Right hindlimb (tissue), 1 donor: ENCODE measurements around the gene CGN.

ENCODE experiments used
- DNase-seq: peaks from one replicate; pipeline ENCODE4 v3.0.0-alpha.2; 2018

The CGN gene

GRCh38 chr1:151526735-151527525, 15.7 kb downstream of the CGN start:
- DNase-seq: peak; percentile 48

DNA sequence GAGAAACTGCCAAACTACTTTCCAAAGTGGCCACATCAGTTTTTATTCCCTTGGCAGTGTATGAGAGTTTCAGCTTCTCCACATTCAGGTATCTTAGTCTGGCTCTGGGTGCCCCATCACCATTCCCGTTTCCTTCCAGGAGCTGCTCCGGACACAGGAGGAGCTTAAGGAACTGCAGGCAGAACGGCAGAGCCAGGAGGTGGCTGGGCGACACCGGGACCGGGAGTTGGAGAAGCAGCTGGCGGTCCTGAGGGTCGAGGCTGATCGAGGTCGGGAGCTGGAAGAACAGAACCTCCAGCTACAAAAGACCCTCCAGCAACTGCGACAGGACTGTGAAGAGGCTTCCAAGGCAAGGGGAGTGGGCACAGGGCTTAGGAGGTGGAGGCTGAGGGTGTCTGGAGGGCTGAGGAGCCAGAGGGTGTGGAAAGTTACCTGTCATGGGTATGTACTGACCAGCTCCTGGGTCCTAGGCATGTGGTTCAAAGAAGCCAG, 18.1 kb downstream of the CGN start:
- no peak for DNase-seq

DNA sequence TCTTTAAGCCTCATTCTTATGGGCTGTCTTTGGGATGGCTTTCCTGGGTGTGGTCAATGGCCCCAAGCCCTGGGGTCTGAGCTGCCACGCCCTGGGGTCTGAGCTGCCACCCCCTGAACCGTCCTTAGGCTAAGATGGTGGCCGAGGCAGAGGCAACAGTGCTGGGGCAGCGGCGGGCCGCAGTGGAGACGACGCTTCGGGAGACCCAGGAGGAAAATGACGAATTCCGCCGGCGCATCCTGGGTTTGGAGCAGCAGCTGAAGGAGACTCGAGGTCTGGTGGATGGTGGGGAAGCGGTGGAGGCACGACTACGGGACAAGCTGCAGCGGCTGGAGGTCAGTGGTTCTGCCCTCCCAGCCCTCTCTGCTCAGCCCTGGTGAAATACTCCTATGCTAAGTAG, 18.6 kb downstream of the CGN start:
- no peak for DNase-seq

GRCh38 chr1:151530461-151530860, 19.3 kb downstream of the CGN start:
- DNase-seq: no peak

DNA sequence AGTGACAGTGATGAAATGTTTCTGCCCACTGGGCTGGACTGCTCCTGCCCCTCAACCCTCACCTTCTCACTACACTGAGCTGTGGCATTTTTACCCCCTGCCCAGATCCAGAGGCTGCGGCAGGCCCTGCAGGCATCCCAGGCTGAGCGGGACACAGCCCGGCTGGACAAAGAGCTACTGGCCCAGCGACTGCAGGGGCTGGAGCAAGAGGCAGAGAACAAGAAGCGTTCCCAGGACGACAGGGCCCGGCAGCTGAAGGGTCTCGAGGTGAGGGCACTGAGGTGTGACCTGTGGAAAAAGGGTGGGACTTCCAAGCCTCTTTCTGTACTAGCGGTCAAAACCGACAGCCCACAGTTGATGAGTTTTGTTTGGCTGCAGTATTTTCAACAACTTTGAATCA, 22.7 kb downstream of the CGN start:
- DNase-seq: no peak

- DNase-seq: peak; percentile 74
Measured at GRCh38 chr1:151534662-151535278, 23.6 kb downstream of the CGN start.

GRCh38 chr1:151535326-151536271, 24.4 kb downstream of the CGN start:
- no peak for DNase-seq

- DNase-seq: no peak
Measured at GRCh38 chr1:151536499-151536898, 25.3 kb downstream of the CGN start.

DNA sequence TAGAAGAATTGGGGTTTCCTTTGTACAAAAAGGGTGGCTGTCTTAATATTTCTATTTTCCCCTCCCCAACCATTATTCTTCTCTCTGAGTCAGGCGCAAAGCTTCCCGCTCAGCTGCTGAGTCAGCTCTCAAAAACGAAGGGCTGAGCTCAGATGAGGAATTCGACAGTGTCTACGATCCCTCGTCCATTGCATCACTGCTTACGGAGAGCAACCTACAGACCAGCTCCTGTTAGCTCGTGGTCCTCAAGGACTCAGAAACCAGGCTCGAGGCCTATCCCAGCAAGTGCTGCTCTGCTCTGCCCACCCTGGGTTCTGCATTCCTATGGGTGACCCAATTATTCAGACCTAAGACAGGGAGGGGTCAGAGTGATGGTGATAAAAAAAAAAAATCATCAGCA, 25.9 kb downstream of the CGN start:
- DNase-seq: no peak

- peak; percentile 84 for DNase-seq
Measured at GRCh38 chr1:151539321-151540020, 28.3 kb downstream of the CGN start.

- DNase-seq: peak; percentile 93
Measured at GRCh38 chr1:151540021-151540981, 29.1 kb downstream of the CGN start, which contains the start of gene TUFT1. Gene TUFT1, plus strand, starts transcription at chr1:151540309. Its CDS starts 58 bp downstream, at chr1:151540367.

- peak; percentile 39 for DNase-seq
Measured at GRCh38 chr1:151540982-151541377, 29.8 kb downstream of the CGN start.

GRCh38 chr1:151541752-151542151, 30.6 kb downstream of the CGN start:
- DNase-seq: no peak

DNA sequence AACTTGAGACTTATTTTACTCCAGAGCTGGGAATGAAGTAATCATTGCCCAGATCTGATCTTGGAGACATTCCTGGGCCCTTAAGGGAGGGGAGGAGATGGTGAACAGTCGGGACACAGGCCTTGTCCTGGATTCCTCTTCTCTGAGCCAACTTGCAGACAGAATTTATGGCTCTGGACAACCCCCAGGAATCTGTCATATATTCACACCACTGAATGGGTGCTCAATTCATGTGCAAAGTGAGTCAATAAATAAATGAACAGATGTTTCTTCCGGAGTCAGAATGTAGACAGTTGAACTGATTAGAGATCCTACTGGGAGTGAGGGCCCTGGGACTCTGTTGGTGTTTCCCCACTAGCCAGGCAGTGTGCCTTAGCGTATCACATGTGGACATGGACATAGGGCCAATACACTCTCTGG, 31.5 kb downstream of the CGN start:
- no peak for DNase-seq

- DNase-seq: no peak
Measured at GRCh38 chr1:151545542-151545941, 34.4 kb downstream of the CGN start.

GRCh38 chr1:151546011-151546925, 35.1 kb downstream of the CGN start:
- DNase-seq: no peak

GRCh38 chr1:151547119-151547899, 36.1 kb downstream of the CGN start:
- peak; percentile 75 for DNase-seq

- DNase-seq: no peak
Measured at GRCh38 chr1:151547900-151548230, 36.7 kb downstream of the CGN start.

GRCh38 chr1:151549199-151549598, 38.0 kb downstream of the CGN start:
- DNase-seq: no peak
